Transverse colon (tissue), 4 donors: Measurements from ENCODE around the gene IER5L. TPM values are rescaled to one million over a fixed set of nuclear protein-coding genes. Genes with fewer than 3 reads are reported as not detected.

Experiments used
- DNase-seq: peaks from one replicate; pipeline ENCODE4 v3.0.0-alpha.2; 2019
- H3K27ac ChIP-seq, 4 donors: fragments of 200-600 bp; sonication (generic); 2 replicates each; pipeline ENCODE4 v1.5.1; 2016 to 2018; ENCODE audit warnings: inconsistent platforms in 4 of 4
- H3K27me3 ChIP-seq: fragments of 200-600 bp; sonication (generic); 2 replicates; pipeline ENCODE4 v1.5.1; 2017; ENCODE audit warnings: inconsistent platforms
- H3K36me3 ChIP-seq, 4 donors: fragments of 200-600 bp; sonication (generic); 2 replicates each; pipeline ENCODE4 v1.5.1; 2017 to 2019; ENCODE audit warnings: inconsistent platforms in 4 of 4
- H3K4me1 ChIP-seq, 4 donors: fragments of 200-600 bp; sonication (generic); 2 replicates each; pipeline ENCODE4 v1.5.1; 2017 to 2020; ENCODE audit warnings: inconsistent platforms in 4 of 4
- H3K4me3 ChIP-seq, 4 donors: fragments of 200-600 bp; sonication (generic); 1 replicate in 1 of 4; 2 replicates in 3 of 4; pipeline versions ENCODE4 v1.5.1 to v1.6.1; 2017 to 2019; ENCODE audit warnings: inconsistent platforms in 4 of 4
- H3K9me3 ChIP-seq, 2 donors: fragments of 200-600 bp; sonication (generic); 2 replicates each; pipeline ENCODE4 v1.5.1; 2017 to 2019; ENCODE audit warnings: inconsistent platforms in 2 of 2
- EP300 ChIP-seq: sonication (generic); formaldehyde crosslinking; IDR thresholded peaks from one replicate; pipeline ENCODE4 v1.6.1; 2017; ENCODE audit warnings: antibody characterized with exemption, low read depth
- POLR2A ChIP-seq: fragments of 450-650 bp; IDR thresholded peaks from one replicate; pipeline ENCODE4 v1.6.1; 2016; ENCODE audit warnings: antibody characterized with exemption, mild to moderate bottlenecking, moderate library complexity
- POLR2AphosphoS5 ChIP-seq, 3 donors: sonication (generic); formaldehyde crosslinking; IDR thresholded peaks; one replicate each; pipeline ENCODE4 v1.6.1; 2016; ENCODE audit warnings: antibody characterized with exemption in 3 of 3
- WGBS, 2 donors: methylation state at CpG; one replicate each; pipeline ENCODE4 v1.1.5; 2018; ENCODE audit warnings: low coverage in 1 of 2; 5-methylcytosine and 5-hydroxymethylcytosine counted together
- in situ Hi-C, 4 donors: fragments of 200-750 bp; cut with MboI; loops; one replicate each; pipeline versions ENCODE4 v1.15.0 to v1.15.1; 2017; ENCODE audit warnings: low sequenced_read_pairs in 3 of 4, low pct_ligation_motif_present in 1 of 4, low pct_unique_long_range_greater_than_20kb in 1 of 4
- intact Hi-C: fragments of 100-400 bp; cut with DNase I; formaldehyde crosslinking; loops from one replicate; pipeline ENCODE4 v1.15.1; 2023; ENCODE audit warnings: low total_unique reads
- total RNA-seq, 4 donors: library from RNA; depleted of rRNA; stranded (reverse); fragments of >200 nt; gene quantifications; one replicate each; pipeline ENCODE4 v1.1.0, GENCODE V29; 2016
- TF ChIP-seq, protein P1 (sequence below), 5 experiments: fragments of 200-600 bp in 3 of 5; fragments of 450-650 bp in 2 of 5; sonication (generic) in 3 of 5; IDR thresholded peaks; 1 replicate in 2 of 5; 2 replicates in 3 of 5; pipeline ENCODE4 v1.5.1; 2016 to 2017; ENCODE audit warnings: antibody characterized with exemption in 5 of 5, inconsistent platforms in 3 of 5, mild to moderate bottlenecking in 2 of 5, moderate library complexity in 1 of 5

Gene IER5L
- total RNA-seq, 4 donors from 2014 or later = 1.8 to 6.5 (median 5.2) TPM

- Histone ChIP-seq H3K36me3 (no peaks in the 10 kb centered on the region), H3K4me3 (no peak overlapping the region), H3K9me3 (no peaks in the 10 kb centered on the region), H3K27ac (no peak overlapping the region), H3K27me3 (no peaks in the 10 kb centered on the region), H3K4me1 (no peaks in the 10 kb centered on the region)
- DNase-seq = no peak
- in situ Hi-C loops (no loop called here), intact Hi-C loops (no loop called here)
- WGBS, 2 donors = 78% methylated on average over 4 of the region's 4 CpGs; no CpG with 5 or more reads in 1 of the 2 donors
- no peak for TF ChIP-seq POLR2AphosphoS5 (IDR thresholded peaks at IDR 0.05)
Measured at GRCh38 chr9:129209109-129209508, 31.0 kb upstream of the IER5L start.

- Histone ChIP-seq H3K4me3 (no peak overlapping the region), H3K4me1 (peaks cover 0 to 2% (median 0%) of the 10 kb centered on the region in 4 donors), H3K27me3 (no peaks in the 10 kb centered on the region), H3K9me3 (no peaks in the 10 kb centered on the region), H3K36me3 (no peaks in the 10 kb centered on the region), H3K27ac (no peak overlapping the region)
- DNase-seq = no peak
- 76% methylated on average over 17 of the region's 17 CpGs; no CpG with 5 or more reads in 1 of the 2 donors for WGBS, 2 donors
- intact Hi-C loops (no loop called here), in situ Hi-C loops (no loop called here)
- no peak for TF ChIP-seq POLR2AphosphoS5 (IDR thresholded peaks at IDR 0.05)
- no peak for TF ChIP-seq POLR2A
- TF ChIP-seq EP300 = no peak
- TF ChIP-seq, protein P1, sequence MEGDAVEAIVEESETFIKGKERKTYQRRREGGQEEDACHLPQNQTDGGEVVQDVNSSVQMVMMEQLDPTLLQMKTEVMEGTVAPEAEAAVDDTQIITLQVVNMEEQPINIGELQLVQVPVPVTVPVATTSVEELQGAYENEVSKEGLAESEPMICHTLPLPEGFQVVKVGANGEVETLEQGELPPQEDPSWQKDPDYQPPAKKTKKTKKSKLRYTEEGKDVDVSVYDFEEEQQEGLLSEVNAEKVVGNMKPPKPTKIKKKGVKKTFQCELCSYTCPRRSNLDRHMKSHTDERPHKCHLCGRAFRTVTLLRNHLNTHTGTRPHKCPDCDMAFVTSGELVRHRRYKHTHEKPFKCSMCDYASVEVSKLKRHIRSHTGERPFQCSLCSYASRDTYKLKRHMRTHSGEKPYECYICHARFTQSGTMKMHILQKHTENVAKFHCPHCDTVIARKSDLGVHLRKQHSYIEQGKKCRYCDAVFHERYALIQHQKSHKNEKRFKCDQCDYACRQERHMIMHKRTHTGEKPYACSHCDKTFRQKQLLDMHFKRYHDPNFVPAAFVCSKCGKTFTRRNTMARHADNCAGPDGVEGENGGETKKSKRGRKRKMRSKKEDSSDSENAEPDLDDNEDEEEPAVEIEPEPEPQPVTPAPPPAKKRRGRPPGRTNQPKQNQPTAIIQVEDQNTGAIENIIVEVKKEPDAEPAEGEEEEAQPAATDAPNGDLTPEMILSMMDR (IDR thresholded peaks at IDR 0.05) = no peak
Measured at GRCh38 chr9:129208207-129209032, 30.4 kb upstream of the IER5L start.

DNA sequence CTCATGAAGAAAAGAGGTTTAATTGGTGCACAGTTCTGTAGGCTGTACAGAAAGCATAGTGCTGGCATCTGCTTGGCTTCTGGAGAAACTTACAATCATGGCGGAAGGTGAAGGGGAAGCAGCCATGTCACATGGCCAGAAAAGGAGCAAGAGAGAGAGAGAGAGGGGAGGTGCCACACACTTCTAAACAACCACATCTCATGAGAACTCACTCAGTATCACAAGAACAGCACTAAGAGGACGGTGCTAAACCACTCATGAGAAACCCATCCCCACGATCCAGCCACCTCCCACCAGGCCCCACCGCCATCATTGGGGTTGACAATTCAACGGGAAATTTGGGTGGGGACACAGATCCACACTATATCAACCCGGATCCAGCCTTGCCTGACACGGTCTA, 28.8 kb upstream of the IER5L start:
- TF ChIP-seq POLR2A = no peak
- TF ChIP-seq, protein P1 (IDR thresholded peaks at IDR 0.05) = no peak
- TF ChIP-seq POLR2AphosphoS5 (IDR thresholded peaks at IDR 0.05) = no peak
- TF ChIP-seq EP300 = no peak
- H3K36me3 ChIP-seq = no peaks in the 10 kb centered on the region
- H3K9me3 ChIP-seq = no peaks in the 10 kb centered on the region
- no peak for DNase-seq
- WGBS, 2 donors = 80 to 83% methylated on average over 1 to 7 of the region's 7 CpGs
- intact Hi-C loops (no loop called here), in situ Hi-C loops (no loop called here)
- H3K4me1 ChIP-seq = peaks cover 0 to 5% (median 3%) of the 10 kb centered on the region in 4 donors
- no peaks in the 10 kb centered on the region for H3K27me3 ChIP-seq
- no peak overlapping the region for H3K4me3 ChIP-seq
- no peak overlapping the region for H3K27ac ChIP-seq

DNA sequence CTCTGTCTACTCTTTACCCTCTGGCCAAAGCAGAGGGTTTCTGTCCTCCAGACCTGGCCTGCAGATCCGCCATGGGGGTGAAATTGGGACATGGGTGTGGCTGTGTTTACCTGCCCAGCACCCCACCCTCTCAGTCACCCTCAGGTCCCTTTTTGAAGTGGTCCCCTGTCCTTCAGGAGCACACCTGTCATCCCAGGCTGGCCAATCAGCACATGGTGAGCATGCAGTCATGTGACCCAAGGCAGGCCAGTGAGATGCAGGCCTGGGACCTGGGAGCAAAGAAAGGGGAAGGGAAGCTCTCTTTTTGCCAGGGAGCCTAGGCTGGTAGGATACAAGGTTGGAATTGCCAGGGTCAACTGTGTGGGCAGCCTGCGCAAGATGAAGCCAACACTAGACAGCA, 28.3 kb upstream of the IER5L start:
- H3K36me3 ChIP-seq = no peaks in the 10 kb centered on the region
- H3K27ac ChIP-seq = no peak overlapping the region
- DNase-seq = no peak
- intact Hi-C loops = no loop called here
- H3K4me3 ChIP-seq = no peak overlapping the region
- in situ Hi-C loops = no loop called here
- no peaks in the 10 kb centered on the region for H3K9me3 ChIP-seq
- H3K27me3 ChIP-seq = no peaks in the 10 kb centered on the region
- peaks cover 0 to 5% (median 3%) of the 10 kb centered on the region in 4 donors for H3K4me1 ChIP-seq
- TF ChIP-seq, protein P1 (IDR thresholded peaks at IDR 0.05) = no peak
- TF ChIP-seq POLR2AphosphoS5 (IDR thresholded peaks at IDR 0.05) = no peak
- no peak for TF ChIP-seq EP300
- TF ChIP-seq POLR2A = no peak
- 45% methylated on average over 2 of the region's 2 CpGs; no CpG with 5 or more reads in 1 of the 2 donors for WGBS, 2 donors
